ENCODE data around the gene ABHD14A. TPM values are rescaled to one million over a fixed set of nuclear protein-coding genes. Genes with fewer than 3 reads are reported as not detected.

ABHD14A gene
- total and polyA plus RNA-seq, 2 of the 13 experiments (the other 11 are each of a cell fraction or from before 2014, with no cell fraction given) = 29.5 to 46.9 TPM

GRCh38 chr3:51982838-51983577 is 8.1 kb downstream of the ABHD14A start, which contains the start of gene ACY1 (continued):
- no peak; the same call in 1 of the 2 replicates for TF ChIP-seq ZNF740 (CRISPR knock-in tag; IDR thresholded peaks at IDR 0.05)
- TF ChIP-seq ZNF414 (CRISPR knock-in tag; IDR thresholded peaks at IDR 0.05) = peak; percentile 4; the same call in 1 of the 2 replicates
- TF ChIP-seq TRIM22 (IDR thresholded peaks at IDR 0.05) = no peak
- TF ChIP-seq ATRX (CRISPR knock-in tag; IDR thresholded peaks at IDR 0.05; ENCODE audit: borderline replicate concordance) = no peak
- no peak for TF ChIP-seq ZNF282 (IDR thresholded peaks at IDR 0.05; ENCODE audit: partially characterized antibody)
- TF ChIP-seq KDM3A (CRISPR knock-in tag; IDR thresholded peaks at IDR 0.05; ENCODE audit: low read depth) = peak; percentile 44; the same call in 1 of the 2 replicates
- TF ChIP-seq FOXC1 (CRISPR knock-in tag; IDR thresholded peaks at IDR 0.05; ENCODE audit: borderline replicate concordance) = peak; percentile 90; the same call in 1 of the 2 replicates
- TF ChIP-seq KDM4B (CRISPR knock-in tag; IDR thresholded peaks at IDR 0.05) = peak; percentile 69; the same call in 1 of the 2 replicates
- peak; percentile 86; the same call in 1 of the 2 replicates for TF ChIP-seq ZBTB4 (CRISPR knock-in tag; IDR thresholded peaks at IDR 0.05; ENCODE audit: borderline replicate concordance)
- no peak for TF ChIP-seq SAFB2 (CRISPR knock-in tag; IDR thresholded peaks at IDR 0.05; ENCODE audit: borderline replicate concordance, low read depth)
- TF ChIP-seq ZNF276 (CRISPR knock-in tag; IDR thresholded peaks at IDR 0.05; ENCODE audit: low read depth) = peak; percentile 66; the same call in 1 of the 2 replicates
- no peak for TF ChIP-seq ZNF24 (IDR thresholded peaks at IDR 0.05)
- TF ChIP-seq FOXM1 (CRISPR knock-in tag; IDR thresholded peaks at IDR 0.05) = no peak
- TF ChIP-seq ZNF350 (CRISPR knock-in tag; IDR thresholded peaks at IDR 0.05; ENCODE audit: borderline replicate concordance, low read depth) = peak; percentile 82
- TF ChIP-seq CBX2 (IDR thresholded peaks at IDR 0.05; ENCODE audit: low read depth, low read length) = no peak
- no peak for TF ChIP-seq CBX2 (CRISPR knock-in tag; IDR thresholded peaks at IDR 0.05; ENCODE audit: low read depth)
- TF ChIP-seq CEBPB (IDR thresholded peaks at IDR 0.05; ENCODE audit: borderline replicate concordance, low read depth, low read length) = no peak
- no peak for TF ChIP-seq TCF7L2 (IDR thresholded peaks at IDR 0.05; ENCODE audit: low read depth, low read length)
- TF ChIP-seq HNF1B (CRISPR knock-in tag; IDR thresholded peaks at IDR 0.05) = peak; percentile 91
- peak; percentile 88 for TF ChIP-seq RXRB (CRISPR knock-in tag; IDR thresholded peaks at IDR 0.05; ENCODE audit: borderline replicate concordance)

Data from HepG2 (cell line).